IMR-90 (cell line): ENCODE measurements around the gene STAC3.

Source experiments
- BHLHE40 ChIP-seq: fragments of 150-350 bp; IDR thresholded peaks from 2 replicates; pipeline ENCODE4 v1.6.1; 2016; ENCODE audit warnings: mild to moderate bottlenecking, low read depth, low read length
- CEBPB ChIP-seq: IDR thresholded peaks from 2 replicates; pipeline ENCODE4 v1.6.1; 2012; ENCODE audit warnings: low read depth, low read length, improper control_type of control experiment
- CHD1 ChIP-seq: IDR thresholded peaks from 2 replicates; pipeline ENCODE4 v1.6.1; 2012; ENCODE audit warnings: low read depth, low read length, improper control_type of control experiment
- CTCF ChIP-seq: conservative IDR thresholded peaks from 2 replicates; pipeline ENCODE4 v1.5.1; 2012; ENCODE audit warnings: mild to moderate bottlenecking, low read depth, low read length, improper control_type of control experiment
- POLR2A ChIP-seq: IDR thresholded peaks from 2 replicates; pipeline ENCODE4 v1.6.1; 2012; ENCODE audit warnings: mild to moderate bottlenecking, low read depth, low read length
- RAD21 ChIP-seq: IDR thresholded peaks from 2 replicates; pipeline ENCODE4 v1.6.1; 2012; ENCODE audit warnings: low read length, improper control_type of control experiment
- SMC3 ChIP-seq: fragments of 150-350 bp; IDR thresholded peaks from 2 replicates; pipeline ENCODE4 v1.6.1; 2016; ENCODE audit warnings: low read depth, mild to moderate bottlenecking, antibody characterized with exemption, low read length, moderate library complexity
- USF2 ChIP-seq: fragments of 150-350 bp; IDR thresholded peaks from 2 replicates; pipeline ENCODE4 v1.6.1; 2017; ENCODE audit warnings: mild to moderate bottlenecking, antibody characterized with exemption, low read length, low read depth

- TF ChIP-seq CTCF = no peak
- TF ChIP-seq CHD1 = no peak
- TF ChIP-seq POLR2A = no peak
- no peak for TF ChIP-seq CEBPB
- TF ChIP-seq RAD21 = no peak
- TF ChIP-seq SMC3 = no peak
- no peak for TF ChIP-seq BHLHE40
- TF ChIP-seq USF2 = no peak
Observed at GRCh38 chr12:57220770-57221168, 30.2 kb downstream of the STAC3 start.
